GM18526 (cell line): ENCODE measurements around the gene PNPLA5.

Source experiments
- POLR2A ChIP-seq: IDR thresholded peaks from 3 replicates; pipeline ENCODE4 v1.6.1; 2011; ENCODE audit not compliant: insufficient read length; ENCODE audit errors: extremely low read depth

The PNPLA5 gene

GRCh38 chr22:43851058-43851978 lies 40.5 kb downstream of the PNPLA5 start:
- no peak for TF ChIP-seq POLR2A

DNA sequence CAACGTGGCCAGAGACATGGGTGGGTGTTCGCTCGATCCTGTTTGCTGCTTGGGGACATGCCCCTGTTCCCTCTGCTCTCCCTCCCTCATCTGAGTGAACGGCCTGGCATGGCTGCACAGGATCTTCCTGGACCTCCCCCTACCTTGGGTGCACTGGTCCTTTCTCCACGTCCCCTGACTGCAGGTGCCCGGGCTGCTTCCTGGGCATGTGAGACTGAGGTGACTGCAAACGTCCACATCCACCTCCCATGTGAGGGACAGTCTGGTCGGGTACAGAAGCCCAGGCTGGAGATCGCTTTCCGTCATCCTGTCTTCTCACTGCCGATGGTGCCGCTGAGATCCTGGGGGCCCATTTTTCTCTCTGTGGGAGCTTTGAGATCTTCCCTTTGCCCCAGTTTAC lies 41.3 kb downstream of the PNPLA5 start:
- no peak for TF ChIP-seq POLR2A

DNA sequence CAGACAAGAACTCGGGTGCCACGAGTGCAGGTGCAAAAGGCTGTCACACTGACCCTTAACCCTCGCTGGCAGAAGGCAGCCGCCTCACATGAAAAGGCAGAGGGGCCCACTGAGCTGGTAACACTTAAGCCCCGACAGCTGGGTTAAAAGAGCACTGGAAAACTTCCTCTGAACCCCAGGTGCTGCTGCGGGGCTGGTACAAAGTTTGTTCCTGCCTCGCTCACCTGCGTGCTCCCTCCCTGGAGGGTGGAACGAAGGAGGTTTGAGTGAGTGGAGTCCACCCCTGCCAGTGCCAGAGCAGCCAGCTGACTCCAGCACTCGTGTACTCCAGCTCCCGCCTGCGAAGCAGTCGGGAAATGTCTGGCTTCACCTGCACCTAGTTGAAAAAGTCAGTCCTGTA lies 42.1 kb downstream of the PNPLA5 start:
- no peak for TF ChIP-seq POLR2A

DNA sequence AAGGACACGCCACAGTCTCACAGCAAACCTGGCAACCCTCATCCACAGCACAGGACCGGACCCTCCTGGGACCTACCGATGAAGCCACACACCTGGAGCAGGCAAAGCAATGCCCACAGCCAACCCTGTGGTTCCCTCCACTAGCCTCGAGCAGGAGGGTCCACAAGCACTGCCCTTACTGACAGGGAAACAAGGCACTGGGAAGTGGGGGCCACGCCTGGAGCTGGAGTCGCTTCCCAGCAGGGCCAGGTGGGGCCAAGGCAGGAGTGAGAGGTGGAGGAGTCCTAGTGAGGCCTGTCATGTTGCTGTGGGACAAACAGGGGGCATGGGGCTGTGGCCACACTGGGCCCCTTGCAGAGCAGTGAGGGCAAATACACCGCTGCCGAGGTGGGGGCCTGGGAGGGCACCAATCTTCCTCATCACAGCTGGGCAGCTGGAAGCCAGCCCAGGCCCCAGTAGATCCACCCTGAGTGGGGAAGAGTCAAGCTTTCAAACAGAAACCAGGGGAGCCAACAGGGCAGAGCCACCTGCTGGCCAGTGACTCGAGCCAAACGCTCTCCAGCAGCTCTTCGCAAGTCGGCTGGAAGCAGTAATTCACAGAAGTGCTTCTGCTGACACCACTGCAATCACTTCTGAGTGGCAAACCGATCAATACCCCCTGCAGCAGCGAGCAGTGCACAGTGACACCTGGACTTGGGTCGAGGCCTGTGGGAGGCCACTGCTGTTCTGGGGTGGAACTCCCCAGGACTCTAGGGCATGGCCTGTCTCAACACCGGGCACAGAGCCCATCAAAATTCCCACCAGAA lies 43.2 kb downstream of the PNPLA5 start:
- no peak for TF ChIP-seq POLR2A

DNA sequence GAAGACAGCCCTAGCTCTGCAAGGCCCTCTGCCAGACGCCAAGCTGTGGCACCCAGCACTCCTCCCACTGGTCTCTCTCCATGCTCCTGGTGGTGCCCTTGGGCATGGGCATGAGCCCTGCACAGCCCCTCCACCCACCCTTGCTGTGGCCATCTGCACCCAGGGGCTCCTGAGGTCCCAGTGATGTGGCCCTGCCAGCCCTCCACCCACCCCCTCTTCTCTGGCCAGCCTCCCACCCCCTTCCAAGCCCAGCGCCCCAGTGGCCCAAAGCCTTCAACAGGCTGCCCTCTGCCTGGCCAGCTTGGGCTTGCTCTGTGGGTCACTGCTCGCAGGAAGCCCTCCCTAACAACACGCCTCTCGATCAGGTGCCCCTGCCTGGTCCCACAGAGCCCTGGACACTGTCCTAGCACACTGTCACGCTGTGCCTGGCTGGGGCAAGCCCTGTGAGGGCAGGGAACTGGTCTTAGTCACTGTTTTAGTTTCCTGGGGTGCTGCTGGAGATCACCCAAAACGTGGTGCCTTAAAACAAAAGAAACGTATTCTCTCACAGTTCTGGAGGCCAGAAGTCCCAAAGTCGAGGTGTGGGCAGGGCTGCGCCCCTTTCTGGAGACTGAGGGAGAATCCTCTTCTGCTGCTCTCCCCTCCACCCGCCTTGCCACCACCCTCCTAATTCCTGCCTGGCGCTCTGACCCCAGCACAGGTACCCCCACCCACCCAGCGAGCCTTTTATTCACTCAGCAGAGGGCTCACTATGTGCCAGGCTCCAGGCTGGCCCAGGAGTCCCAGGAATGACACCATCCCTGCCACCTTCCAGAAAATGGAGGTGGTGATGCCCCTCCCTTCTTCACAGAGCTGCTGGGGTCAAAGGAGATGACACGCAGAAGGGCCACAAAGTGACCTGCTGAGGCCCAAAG lies 44.2 kb downstream of the PNPLA5 start:
- no peak for TF ChIP-seq POLR2A

DNA sequence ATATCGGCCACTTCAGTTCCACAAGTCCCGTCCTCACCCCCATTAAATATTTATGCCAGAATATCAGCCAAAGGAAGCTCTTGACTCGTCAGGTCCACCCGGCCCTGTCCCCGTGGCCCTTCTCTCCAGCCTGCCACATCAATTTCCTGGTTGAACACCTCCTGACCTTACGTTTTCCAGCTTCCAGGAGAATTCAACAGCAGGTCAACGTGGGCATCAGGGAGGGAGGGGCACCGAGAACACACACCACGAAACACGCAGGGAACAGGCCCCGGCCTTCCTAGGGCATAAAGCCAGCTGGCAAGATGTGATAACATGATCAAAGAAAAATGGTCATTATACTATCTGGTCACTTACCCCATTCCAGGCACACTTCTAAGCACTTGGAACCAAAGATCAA lies 44.8 kb downstream of the PNPLA5 start:
- TF ChIP-seq POLR2A = no peak

GRCh38 chr22:43845981-43846380 lies 45.8 kb downstream of the PNPLA5 start:
- no peak for TF ChIP-seq POLR2A

DNA sequence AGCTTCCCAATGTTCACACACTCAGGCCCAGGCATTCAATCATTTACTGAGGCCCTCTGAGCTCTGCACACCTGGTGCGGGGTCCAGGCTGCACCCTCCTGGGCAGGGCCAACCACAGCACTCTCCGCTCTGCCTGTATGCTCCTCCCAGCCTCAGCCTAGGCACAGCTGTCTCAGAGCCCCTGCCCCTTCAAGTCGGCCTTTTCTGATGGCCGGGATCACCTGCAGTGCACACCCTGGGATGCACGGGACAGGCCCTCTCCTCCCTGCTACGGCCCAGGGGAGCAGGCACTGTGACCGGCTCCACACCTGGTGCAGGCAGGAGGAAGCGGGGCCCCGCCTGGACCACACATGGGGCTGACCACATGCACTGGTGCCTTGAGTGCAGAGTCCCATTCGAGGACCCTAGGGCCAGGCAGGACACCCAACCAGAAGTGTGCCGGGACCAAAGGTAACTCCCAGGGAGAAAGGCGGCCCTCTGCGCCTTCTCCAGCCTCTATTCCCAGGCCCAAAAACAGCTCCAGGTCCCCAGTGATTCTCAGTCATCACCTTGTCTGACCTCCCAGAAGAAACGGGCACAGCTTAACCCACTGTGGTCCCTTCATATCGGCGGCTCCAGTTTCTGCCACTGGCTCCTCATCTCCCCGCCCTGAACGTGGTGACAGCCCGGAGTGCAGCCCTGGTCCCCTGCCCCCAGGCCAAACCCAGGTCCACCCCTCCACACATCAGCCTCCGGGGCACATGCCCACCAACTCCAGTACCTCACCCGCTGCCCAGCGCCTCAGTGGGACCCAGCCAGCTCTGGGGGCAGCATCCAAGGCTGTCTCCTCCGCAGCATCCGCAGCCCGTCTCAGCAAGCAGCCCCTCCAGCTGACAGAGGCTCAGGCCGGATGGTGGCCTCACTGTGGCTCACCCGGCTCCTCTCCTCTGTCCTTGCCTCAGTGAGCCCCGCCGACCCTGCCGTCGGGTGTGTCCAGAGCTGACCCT lies 47.0 kb downstream of the PNPLA5 start:
- no peak for TF ChIP-seq POLR2A

- no peak for TF ChIP-seq POLR2A
Measured at GRCh38 chr22:43843783-43844530, 47.9 kb downstream of the PNPLA5 start.

GRCh38 chr22:43841742-43842141 lies 50.1 kb downstream of the PNPLA5 start:
- TF ChIP-seq POLR2A = no peak

GRCh38 chr22:43840851-43841250 lies 51.0 kb downstream of the PNPLA5 start:
- no peak for TF ChIP-seq POLR2A

DNA sequence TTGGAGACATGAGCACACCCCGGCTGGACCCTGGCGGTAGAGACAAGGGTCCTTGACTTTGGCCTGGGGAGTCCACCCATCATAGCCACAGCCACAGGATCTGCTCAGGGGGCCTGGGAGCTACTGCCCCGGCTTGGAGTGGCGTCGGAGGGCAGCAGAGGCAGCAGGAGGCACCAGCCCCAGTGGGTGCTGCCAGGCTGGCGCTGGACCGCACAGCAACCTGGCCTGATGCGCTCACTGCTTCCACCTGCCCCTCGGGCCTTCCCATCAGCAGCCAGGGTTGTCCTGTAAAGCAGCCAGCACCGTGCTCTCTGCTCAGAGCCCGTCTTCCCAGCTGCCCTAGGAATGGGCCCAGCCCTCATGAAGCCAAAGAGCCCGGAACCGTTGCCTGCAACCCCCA lies 51.4 kb downstream of the PNPLA5 start:
- TF ChIP-seq POLR2A = no peak

GRCh38 chr22:43839781-43840180 lies 52.0 kb downstream of the PNPLA5 start:
- TF ChIP-seq POLR2A = no peak

- TF ChIP-seq POLR2A = no peak
Measured at GRCh38 chr22:43838571-43839307, 53.1 kb downstream of the PNPLA5 start.
